IPS-20b (cell line): Measurements from ENCODE around the gene BEAN1.
A peak's percentile ranks its signal among the peaks of the same experiment; 100 is the strongest.

Experiments used
- H3K27ac ChIP-seq: one replicate; pipeline ENCODE4 v1.5.1; 2013; ENCODE audit warnings: low read length
- H3K27me3 ChIP-seq: 2 replicates; pipeline ENCODE4 v1.6.1; 2013; ENCODE audit warnings: mild to moderate bottlenecking, low read length, inconsistent platforms; ENCODE audit not compliant: insufficient read depth
- H3K36me3 ChIP-seq: 2 replicates; pipeline ENCODE4 v1.6.1; 2013; ENCODE audit warnings: low read depth, mild to moderate bottlenecking, inconsistent platforms, low read length, moderate library complexity; ENCODE audit not compliant: insufficient read depth
- H3K4me1 ChIP-seq: 2 replicates; pipeline ENCODE4 v1.6.1; 2013; ENCODE audit warnings: mild to moderate bottlenecking, control low read depth, inconsistent platforms, low read length, moderate library complexity; ENCODE audit not compliant: insufficient read depth
- H3K4me3 ChIP-seq: 2 replicates; pipeline ENCODE4 v1.5.1; 2013; ENCODE audit warnings: mild to moderate bottlenecking, low read length, inconsistent platforms
- H3K9ac ChIP-seq: 2 replicates; pipeline ENCODE4 v1.6.1; 2013; ENCODE audit warnings: low read depth, mild to moderate bottlenecking, inconsistent platforms, low read length, moderate library complexity
- H3K9me3 ChIP-seq: 2 replicates; pipeline ENCODE4 v1.6.1; 2013; ENCODE audit warnings: mild to moderate bottlenecking, low read depth, low read length, inconsistent platforms; ENCODE audit not compliant: insufficient read depth

Gene BEAN1

DNA sequence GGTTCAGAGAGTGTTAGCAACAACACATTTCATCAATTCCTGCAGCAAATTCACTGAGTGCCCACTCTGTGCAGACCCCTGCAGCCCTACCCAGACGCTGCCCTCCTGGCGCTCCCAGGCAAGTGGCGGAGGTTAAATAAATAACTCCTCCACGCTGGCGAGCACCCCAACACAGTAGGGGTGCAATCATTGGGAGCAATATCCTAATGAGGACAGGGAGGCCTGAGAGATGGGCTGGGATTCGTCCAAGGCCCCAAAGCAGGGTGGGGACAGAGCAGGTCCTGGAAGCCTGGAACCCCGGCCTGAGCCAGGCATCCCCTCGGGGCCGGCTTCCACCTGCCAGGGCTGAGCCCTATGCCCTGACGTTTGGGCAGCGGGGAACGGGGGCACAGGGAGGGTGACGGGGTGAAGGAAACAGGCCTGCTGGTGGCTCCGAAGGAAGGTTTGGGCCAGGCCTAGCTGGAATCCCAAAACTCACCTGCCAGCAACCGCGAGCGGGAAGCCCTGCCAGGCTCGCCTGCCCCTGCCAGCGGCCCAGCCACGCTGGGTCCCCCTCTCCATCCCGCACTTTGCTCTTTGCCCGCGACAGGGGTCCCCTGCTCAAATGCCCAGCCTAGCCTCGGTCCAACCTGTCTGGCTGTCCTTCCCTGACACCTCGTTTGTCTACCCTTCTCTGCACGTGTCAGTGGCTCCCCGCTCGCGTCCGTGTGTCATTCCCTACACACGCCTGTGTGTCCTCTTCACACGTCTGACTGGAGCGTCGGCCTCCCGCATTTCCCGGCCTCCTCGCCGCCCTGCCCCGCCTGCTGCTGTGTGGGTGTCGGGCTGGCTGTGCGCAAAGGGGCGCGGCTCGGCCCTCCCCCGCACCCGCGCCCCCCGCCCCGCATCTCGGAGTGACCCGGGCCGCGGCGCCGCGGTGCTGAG is 721 bp upstream of the BEAN1 start:
- peaks cover 89% of the 10 kb centered on the region for H3K27me3 ChIP-seq
- no peaks in the 10 kb centered on the region for H3K9me3 ChIP-seq
- H3K4me1 ChIP-seq = peaks cover 4% of the 10 kb centered on the region; the same call in 1 of the 2 replicates
- H3K36me3 ChIP-seq = no peaks in the 10 kb centered on the region
- no peak overlapping the region for H3K27ac ChIP-seq
- peak overlapping the region; percentile 55 for H3K4me3 ChIP-seq
- H3K9ac ChIP-seq = no peak overlapping the region

DNA sequence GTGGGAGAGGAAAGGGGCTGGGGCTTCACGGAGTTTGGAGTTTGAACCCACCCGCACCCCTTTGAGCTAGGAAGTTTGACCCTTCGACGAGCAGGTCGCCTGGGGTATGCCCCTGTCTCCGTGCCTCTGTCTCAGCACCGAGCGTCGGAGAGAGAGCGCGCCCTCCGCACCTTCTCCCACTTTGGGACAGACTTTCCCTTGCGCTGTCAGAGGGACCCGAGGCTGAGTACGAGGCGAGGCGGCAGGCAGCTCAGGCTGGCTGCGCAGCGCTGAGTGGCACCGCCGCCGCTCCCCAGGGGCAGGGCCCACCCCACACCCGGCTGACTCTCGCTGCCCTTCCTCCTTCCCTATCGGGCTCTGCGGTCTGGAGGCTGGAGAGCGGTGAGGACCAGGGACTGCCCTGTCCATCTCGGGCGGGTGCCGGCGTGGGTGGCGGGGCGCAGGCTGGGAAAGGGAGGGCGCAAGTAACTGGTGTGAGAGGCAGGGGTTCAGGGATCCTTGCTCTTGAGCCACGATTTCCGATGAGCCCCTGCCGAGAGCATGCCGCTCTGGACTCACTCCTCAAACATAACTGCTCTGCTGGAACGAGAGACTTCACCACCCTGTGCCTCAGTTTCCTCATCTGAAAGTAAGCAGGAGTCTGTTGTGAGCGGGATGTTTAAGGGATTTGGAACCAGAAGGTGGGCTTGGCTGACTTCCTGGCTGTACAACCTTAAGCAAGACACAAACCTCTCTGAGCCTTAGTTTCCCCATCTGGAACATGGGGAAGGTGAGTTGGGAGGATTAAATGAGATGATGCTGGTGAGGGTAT is 981 bp downstream of the BEAN1 start:
- peak overlapping the region; percentile 62 for H3K4me3 ChIP-seq
- H3K27ac ChIP-seq = no peak overlapping the region
- H3K4me1 ChIP-seq = peaks cover 4% of the 10 kb centered on the region; the same call in 1 of the 2 replicates

DNA sequence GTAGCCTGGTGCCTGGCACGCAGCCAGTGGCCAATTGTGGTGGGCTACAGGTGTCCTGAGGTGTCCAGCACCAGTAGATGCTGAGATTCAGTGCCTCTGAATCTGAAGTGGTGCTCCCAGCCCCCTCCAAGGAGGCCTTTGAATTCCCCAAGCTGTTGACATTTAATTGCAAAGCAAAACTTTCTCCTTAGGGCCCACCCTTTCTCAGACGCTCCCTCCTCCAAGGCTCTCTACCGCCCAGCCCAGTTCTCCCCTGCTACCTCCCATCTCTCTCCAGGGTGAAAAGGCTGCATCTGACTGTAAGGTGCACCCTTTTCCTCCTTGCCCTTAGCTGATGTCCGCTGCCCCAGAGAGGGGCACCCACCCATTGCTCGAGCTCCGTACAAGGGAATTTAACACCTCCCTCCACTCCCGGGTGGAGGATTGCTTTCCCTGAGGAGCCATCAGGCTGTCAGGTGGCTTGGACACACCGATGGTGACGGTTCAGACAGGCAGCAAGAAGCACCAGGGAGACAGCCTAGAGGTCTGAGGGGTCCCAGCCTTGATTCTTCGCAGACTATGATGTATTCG is 1.7 kb downstream of the BEAN1 start:
- no peak overlapping the region for H3K9ac ChIP-seq
- H3K4me1 ChIP-seq = peaks cover 4% of the 10 kb centered on the region; the same call in 1 of the 2 replicates
- H3K9me3 ChIP-seq = no peaks in the 10 kb centered on the region
- H3K36me3 ChIP-seq = no peaks in the 10 kb centered on the region
- peaks cover 82% of the 10 kb centered on the region for H3K27me3 ChIP-seq
- no peak overlapping the region for H3K27ac ChIP-seq
- H3K4me3 ChIP-seq = peak overlapping the region; percentile 62; the same call in 1 of the 2 replicates

More for the DNA sequence above, 981 bp downstream of the BEAN1 start:
- Histone ChIP-seq H3K9me3 (no peaks in the 10 kb centered on the region), H3K36me3 (no peaks in the 10 kb centered on the region), H3K27me3 (peaks cover 89% of the 10 kb centered on the region), H3K9ac (no peak overlapping the region)

DNA sequence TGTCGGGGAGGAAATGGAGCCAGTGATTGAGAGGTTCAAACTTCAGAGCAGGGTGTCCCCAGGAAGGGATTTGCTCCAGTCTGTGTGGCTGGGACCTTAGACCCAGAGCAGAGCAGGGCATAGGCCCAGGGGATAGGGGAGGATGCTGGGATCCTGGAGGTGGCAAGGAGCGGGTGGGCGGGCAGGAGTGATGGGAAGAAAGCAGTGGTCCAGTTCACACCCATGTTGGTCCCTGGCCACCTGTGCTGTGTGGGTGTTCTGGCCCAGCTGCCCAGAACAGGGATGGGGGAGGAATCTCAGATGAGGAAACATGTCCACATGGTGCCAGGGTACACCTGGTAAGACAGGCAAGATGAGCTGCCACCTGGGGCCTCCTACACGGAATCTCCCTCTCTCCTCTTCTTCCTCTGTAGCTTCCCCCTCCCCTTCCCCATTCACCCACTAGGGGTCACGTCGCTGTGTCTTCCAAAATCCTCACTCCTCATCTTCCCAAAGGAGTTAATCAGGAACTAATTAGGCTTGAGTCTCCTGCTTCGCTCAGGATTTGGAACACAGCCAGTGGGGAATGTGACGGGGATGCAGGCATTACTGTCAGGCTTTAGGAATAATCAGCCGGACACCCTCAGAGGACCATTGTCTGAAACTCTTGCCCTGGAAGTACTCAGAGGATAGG is 2.3 kb downstream of the BEAN1 start:
- Histone ChIP-seq H3K27me3 (peaks cover 77% of the 10 kb centered on the region), H3K9ac (no peak overlapping the region), H3K36me3 (no peaks in the 10 kb centered on the region), H3K9me3 (no peaks in the 10 kb centered on the region), H3K4me1 (peaks cover 4% of the 10 kb centered on the region; the same call in 1 of the 2 replicates), H3K4me3 (no peak overlapping the region; the same call in 1 of the 2 replicates), H3K27ac (no peak overlapping the region)

DNA sequence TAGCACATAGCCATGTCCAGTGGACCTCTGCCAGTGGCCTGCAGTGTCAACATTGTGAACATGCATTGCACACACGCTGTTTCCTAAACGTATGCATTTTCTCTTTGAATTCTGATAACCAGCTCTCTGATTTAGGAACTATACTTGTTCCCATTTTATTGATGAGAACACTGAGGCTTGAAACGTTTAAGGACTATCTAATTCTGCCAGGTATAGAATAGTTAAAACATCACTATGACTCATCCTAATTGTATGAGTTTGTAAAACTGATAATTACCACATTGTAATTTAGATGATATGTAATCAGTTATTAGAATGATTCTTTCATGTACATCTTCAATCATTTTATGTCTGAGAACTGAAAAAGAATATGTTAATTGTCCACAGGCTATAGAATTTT is 3.1 kb downstream of the BEAN1 start:
- Histone ChIP-seq H3K9me3 (no peaks in the 10 kb centered on the region), H3K27ac (no peak overlapping the region), H3K4me3 (no peak overlapping the region), H3K27me3 (peaks cover 75% of the 10 kb centered on the region), H3K9ac (no peak overlapping the region), H3K36me3 (no peaks in the 10 kb centered on the region), H3K4me1 (peaks cover 12% of the 10 kb centered on the region; the same call in 1 of the 2 replicates)

DNA sequence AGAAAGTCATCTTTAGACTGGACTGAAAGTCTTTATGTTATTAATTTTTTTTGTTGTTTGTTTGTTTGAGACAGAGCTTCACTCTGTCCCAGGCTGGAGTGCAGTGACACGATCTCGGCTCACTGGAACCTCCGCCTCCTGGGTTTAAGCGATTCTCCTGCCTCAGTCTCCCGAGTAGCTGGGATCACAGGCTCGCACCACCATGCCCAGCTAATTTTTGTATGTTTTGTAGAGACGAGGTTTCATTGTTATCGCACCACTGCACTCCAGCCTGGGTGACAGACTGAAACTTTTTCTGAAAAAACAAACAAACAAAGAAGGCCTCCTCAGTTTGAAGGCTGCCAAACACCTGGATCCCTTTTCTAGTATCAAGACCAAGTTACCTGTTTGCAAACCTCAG is 4.7 kb downstream of the BEAN1 start:
- H3K27ac ChIP-seq = no peak overlapping the region
- H3K9me3 ChIP-seq = no peaks in the 10 kb centered on the region
- H3K36me3 ChIP-seq = no peaks in the 10 kb centered on the region
- no peak overlapping the region for H3K4me3 ChIP-seq
- H3K9ac ChIP-seq = no peak overlapping the region
- peaks cover 17% of the 10 kb centered on the region for H3K4me1 ChIP-seq
- H3K27me3 ChIP-seq = peaks cover 60% of the 10 kb centered on the region

DNA sequence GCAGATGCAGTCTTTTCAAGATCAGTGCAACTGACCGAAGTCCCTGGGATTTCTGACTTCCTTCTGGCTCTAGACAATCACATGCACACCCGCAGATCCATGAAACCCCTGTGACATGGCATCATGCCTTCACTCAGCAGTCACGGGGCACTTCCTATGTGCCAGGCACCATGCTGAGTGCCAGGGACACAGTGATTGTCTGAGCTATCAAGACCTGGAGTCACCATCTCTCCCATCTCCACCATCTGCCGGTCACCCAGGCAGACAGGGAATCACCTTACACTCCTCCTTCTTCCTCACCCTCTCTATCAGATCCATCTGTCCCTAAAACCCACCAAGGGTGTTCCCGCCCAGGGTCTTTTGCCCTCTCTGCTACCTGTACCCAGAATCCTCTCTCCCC is 5.3 kb downstream of the BEAN1 start:
- peaks cover 58% of the 10 kb centered on the region for H3K27me3 ChIP-seq
- no peak overlapping the region for H3K9ac ChIP-seq
- H3K27ac ChIP-seq = no peak overlapping the region
- H3K36me3 ChIP-seq = no peaks in the 10 kb centered on the region
- H3K4me1 ChIP-seq = peaks cover 17% of the 10 kb centered on the region
- H3K4me3 ChIP-seq = no peak overlapping the region
- no peaks in the 10 kb centered on the region for H3K9me3 ChIP-seq

DNA sequence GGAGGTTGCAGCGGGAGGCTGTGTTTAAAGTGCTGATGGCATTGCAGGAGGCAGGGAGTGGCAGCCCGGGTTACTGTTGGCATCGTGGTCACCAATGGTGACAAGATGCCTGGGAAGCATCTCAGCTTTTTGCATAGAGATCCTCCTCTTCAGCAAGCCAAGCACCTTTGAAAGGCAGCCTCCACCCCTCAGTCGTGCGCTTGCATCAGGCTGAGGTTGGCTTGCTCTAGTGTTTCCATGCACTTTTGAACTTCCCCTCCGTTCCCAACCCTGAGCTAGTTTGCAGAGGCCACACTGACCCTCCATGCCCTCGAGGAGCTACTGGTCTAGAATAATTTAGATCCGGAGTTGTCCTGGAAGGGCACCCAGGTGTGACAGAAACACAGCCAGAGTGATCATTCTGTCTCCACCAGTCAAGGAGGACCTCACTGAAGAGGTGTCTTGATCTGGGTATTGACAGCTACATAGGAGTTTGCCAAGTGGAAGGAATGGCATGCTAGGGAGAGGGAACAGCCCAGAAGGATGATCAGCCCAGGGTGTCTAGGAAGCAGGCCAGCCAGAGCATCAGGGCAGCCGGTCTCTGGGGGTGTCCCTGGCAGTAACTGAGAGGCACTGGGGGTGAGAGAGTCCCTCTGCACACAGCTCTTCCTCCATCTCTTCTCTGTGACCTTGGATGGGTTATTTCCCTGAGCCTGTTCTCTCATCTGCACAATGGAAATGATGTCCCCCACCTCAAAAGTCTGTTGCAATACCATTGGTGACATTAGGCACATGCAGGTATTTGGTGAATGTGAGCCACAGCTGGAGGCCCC is 7.7 kb downstream of the BEAN1 start:
- H3K27me3 ChIP-seq = peaks cover 34% of the 10 kb centered on the region
- no peaks in the 10 kb centered on the region for H3K9me3 ChIP-seq
- H3K9ac ChIP-seq = no peak overlapping the region
- H3K4me3 ChIP-seq = no peak overlapping the region
- H3K27ac ChIP-seq = no peak overlapping the region
- H3K4me1 ChIP-seq = peaks cover 13% of the 10 kb centered on the region
- H3K36me3 ChIP-seq = no peaks in the 10 kb centered on the region

DNA sequence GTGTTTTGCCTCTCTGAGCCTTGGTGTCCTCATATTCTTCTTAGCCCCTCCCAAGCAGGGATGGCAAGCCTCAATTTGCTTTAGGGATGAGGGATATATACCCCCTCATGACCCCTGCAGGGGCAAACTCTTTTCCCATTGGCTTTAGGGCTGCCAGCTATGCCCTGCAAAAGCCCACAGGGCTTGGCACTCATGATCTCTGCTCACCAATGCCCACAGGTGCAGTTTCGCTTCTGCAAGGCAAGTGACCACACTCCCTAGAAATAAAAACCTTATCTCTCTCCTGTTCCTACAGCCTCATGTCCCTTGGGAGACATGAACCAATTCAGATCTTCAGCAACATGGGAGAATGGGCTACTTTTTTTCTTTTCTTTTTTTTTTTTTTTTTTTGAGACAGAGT is 8.8 kb downstream of the BEAN1 start:
- H3K9me3 ChIP-seq = no peaks in the 10 kb centered on the region
- H3K27ac ChIP-seq = no peak overlapping the region
- no peaks in the 10 kb centered on the region for H3K36me3 ChIP-seq
- H3K27me3 ChIP-seq = peaks cover 24% of the 10 kb centered on the region
- H3K9ac ChIP-seq = no peak overlapping the region
- peaks cover 13% of the 10 kb centered on the region for H3K4me1 ChIP-seq
- H3K4me3 ChIP-seq = no peak overlapping the region

DNA sequence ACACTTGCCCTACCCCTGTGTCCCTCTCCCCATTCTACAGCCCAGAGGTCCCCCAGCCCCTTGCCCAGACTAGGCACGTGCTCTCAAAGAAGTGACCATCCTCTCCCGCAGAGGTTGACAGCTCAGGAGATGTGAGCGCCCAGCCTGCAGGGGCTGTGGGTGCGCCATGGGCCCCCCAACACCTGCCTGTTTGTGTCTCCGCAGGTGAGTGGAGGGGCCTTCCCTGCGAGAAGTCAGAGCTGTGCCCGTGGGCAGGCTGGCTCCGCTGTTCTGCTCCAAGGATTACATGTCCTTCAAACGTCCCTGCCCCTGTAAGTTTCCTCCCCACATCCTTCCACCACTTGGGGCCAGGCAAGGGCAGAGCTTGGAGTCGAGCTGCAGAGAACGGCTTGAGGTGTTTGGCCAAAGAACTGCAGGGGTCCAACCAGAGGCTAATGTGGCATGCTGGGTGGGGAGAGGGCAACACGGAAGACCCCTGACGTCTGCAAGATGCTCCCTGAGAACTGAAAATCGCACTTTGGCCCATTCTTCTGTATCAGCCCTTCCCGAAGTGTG is 10.4 kb downstream of the BEAN1 start:
- Histone ChIP-seq H3K9ac (no peak overlapping the region), H3K27ac (no peak overlapping the region), H3K36me3 (no peaks in the 10 kb centered on the region), H3K9me3 (no peaks in the 10 kb centered on the region), H3K4me3 (no peak overlapping the region), H3K4me1 (peaks cover 13% of the 10 kb centered on the region), H3K27me3 (peaks cover 11% of the 10 kb centered on the region)
